Measurements from ENCODE around the gene ATP6V0B. TPM values are rescaled to one million over a fixed set of nuclear protein-coding genes. Genes with fewer than 3 reads are reported as not detected.

The ATP6V0B gene
- total and polyA plus RNA-seq, 2 of the 13 experiments (the other 11 are each of a cell fraction or from before 2014, with no cell fraction given), result 157 to 161 TPM

- intact Hi-C loops (cut with micrococcal nuclease; ENCODE audit: unreplicated experiment), result no loop called here
- in situ Hi-C loops (cut with HindIII; ENCODE audit: extremely low pct_ligation_motif_present, low pct_unique_long_range_greater_than_20kb), result no loop called here
- no peaks in the 10 kb centered on the region for H3K27me3 ChIP-seq (ENCODE audit: control insufficient read depth in 1 of 2, insufficient read depth in 2 of 2, low read length in 2 of 2)
- no peak for DNase-seq (ENCODE audit: low spot score)
- H3K4me3 ChIP-seq (replicated peaks in 1 of 3; ENCODE audit: insufficient read depth in 1 of 3, low read depth in 2 of 3, low read length in 3 of 3), result no peak overlapping the region
- no peak overlapping the region for H2AFZ ChIP-seq (ENCODE audit: low read length)
- no peak overlapping the region for H3K9ac ChIP-seq (ENCODE audit: insufficient read depth, low read depth, low read length)
- ChIA-PET CTCF (ENCODE audit: low intra/inter-chr PET ratio, low total read pairs) (no interaction called here), POLR2A (no interaction called here)
- ATAC-seq, result no peak
- no peaks in the 10 kb centered on the region for H3K79me2 ChIP-seq (ENCODE audit: insufficient read depth, low read length)
- no peak for TF ChIP-seq ZNF589 (CRISPR knock-in tag; conservative IDR thresholded peaks at IDR 0.05)
- TF ChIP-seq ZNF674 (CRISPR knock-in tag; IDR thresholded peaks at IDR 0.05; ENCODE audit: low read depth), result no peak
- TF ChIP-seq DBP (CRISPR knock-in tag; IDR thresholded peaks at IDR 0.05; ENCODE audit: not compliant biosample characterization), result no peak
- TF ChIP-seq RBFOX2 (IDR thresholded peaks at IDR 0.05; ENCODE audit: low read depth, low read length), result no peak
- no peak for TF ChIP-seq TRIM22 (IDR thresholded peaks at IDR 0.05)
- no peak for TF ChIP-seq YEATS2 (CRISPR knock-in tag; IDR thresholded peaks at IDR 0.05; ENCODE audit: borderline replicate concordance)
- TF ChIP-seq ARNT2 (CRISPR knock-in tag; IDR thresholded peaks at IDR 0.05; ENCODE audit: low read depth), result no peak
- no peak for TF ChIP-seq PAF1 (CRISPR knock-in tag; IDR thresholded peaks at IDR 0.05)
- no peak for TF ChIP-seq SP5 (CRISPR knock-in tag; IDR thresholded peaks at IDR 0.05; ENCODE audit: borderline replicate concordance, low read depth)
- H4K20me1 ChIP-seq (ENCODE audit: insufficient read depth, low read length), result no peaks in the 10 kb centered on the region
- 88% methylated on average over 5 of the region's 8 CpGs for WGBS (ENCODE audit: low lambda C conversion rate)
- no peak for FAIRE-seq
- H3K27ac ChIP-seq (ENCODE audit: extremely low read length, insufficient read depth, low read length), result no peak overlapping the region
- H3K36me3 ChIP-seq (replicated peaks in 1 of 2; ENCODE audit: control insufficient read depth in 1 of 2, insufficient read depth in 2 of 2, low read length in 2 of 2), result peaks cover 6 to 18% of the 10 kb centered on the region in 2 experiments; a peak in 4 of 5 replicates
- H3K9me3 ChIP-seq (ENCODE audit: low read length), result no peaks in the 10 kb centered on the region
- peaks cover 27% of the 10 kb centered on the region for H3K4me1 ChIP-seq (ENCODE audit: insufficient read depth, low read length)
- H3K4me2 ChIP-seq (ENCODE audit: low read depth, low read length), result no peak overlapping the region
- no TSS peak for BruUV-seq (replicated peaks)
Measured at GRCh38 chr1:44000122-44000665, 25.4 kb downstream of the ATP6V0B start.

Data from HepG2 (cell line).